SU-DHL-6 (cell line): ENCODE measurements around the gene CAPN12.
"Not testable (repeated sequence)": the region's sequence is repeated elsewhere in the genome, so short reads cannot be mapped to it uniquely, and the experiment has no call there.

ENCODE experiments used
- EZH2phosphoT487 ChIP-seq: fragments of 200-600 bp; sonication (generic), shearing (Covaris generic); conservative IDR thresholded peaks from 2 replicates; pipeline ENCODE4 v1.6.1; 2018; ENCODE audit warnings: mild to moderate bottlenecking, antibody characterized with exemption, low read length, moderate library complexity, mixed read lengths
- TF ChIP-seq, protein P1 (sequence below): fragments of 200-600 bp; sonication (generic); IDR thresholded peaks from one replicate; pipeline ENCODE4 v1.5.1; 2017; ENCODE audit warnings: antibody characterized with exemption, mild to moderate bottlenecking, low read length, moderate library complexity; ENCODE audit not compliant: insufficient read depth, poor library complexity, severe bottlenecking

DNA sequence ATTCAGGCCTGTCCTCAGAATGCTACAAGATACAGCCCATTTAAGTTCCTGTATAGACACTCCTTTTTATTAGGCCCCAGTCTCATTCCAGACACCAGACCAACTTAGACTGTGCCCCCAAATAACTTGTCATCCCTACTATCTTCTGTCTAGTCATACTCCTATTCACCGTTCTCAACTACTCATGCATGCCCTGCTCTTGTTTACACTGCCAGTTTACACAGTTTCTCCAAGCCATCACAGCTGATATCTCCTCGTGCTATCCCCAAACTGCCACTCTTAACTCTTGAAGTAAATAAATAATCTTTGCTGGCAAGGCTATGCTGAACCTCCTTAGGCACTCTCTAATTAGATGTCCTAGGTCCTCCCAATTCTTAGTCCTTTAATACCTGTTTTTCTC, 9.9 kb upstream of the CAPN12 start:
- TF ChIP-seq, protein P1, sequence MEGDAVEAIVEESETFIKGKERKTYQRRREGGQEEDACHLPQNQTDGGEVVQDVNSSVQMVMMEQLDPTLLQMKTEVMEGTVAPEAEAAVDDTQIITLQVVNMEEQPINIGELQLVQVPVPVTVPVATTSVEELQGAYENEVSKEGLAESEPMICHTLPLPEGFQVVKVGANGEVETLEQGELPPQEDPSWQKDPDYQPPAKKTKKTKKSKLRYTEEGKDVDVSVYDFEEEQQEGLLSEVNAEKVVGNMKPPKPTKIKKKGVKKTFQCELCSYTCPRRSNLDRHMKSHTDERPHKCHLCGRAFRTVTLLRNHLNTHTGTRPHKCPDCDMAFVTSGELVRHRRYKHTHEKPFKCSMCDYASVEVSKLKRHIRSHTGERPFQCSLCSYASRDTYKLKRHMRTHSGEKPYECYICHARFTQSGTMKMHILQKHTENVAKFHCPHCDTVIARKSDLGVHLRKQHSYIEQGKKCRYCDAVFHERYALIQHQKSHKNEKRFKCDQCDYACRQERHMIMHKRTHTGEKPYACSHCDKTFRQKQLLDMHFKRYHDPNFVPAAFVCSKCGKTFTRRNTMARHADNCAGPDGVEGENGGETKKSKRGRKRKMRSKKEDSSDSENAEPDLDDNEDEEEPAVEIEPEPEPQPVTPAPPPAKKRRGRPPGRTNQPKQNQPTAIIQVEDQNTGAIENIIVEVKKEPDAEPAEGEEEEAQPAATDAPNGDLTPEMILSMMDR = not testable (repeated sequence)
- not testable (repeated sequence) for TF ChIP-seq EZH2phosphoT487
